HG03520 (cell line): ENCODE measurements around the gene ZMYM4.
"Not testable (repeated sequence)": the region's sequence is repeated elsewhere in the genome, so short reads cannot be mapped to it uniquely, and the experiment has no call there.

Experiments used
- ATAC-seq: cut with Tn5 transposase; IDR thresholded peaks from one replicate; pipeline ENCODE4 v1.9.1; 2021; ENCODE audit warnings: mild to moderate bottlenecking, moderate library complexity; ENCODE audit not compliant: unreplicated experiment

The ZMYM4 gene

GRCh38 chr1:35449334-35450008 is 181.0 kb downstream of the ZMYM4 start:
- ATAC-seq = no peak

- no peak for ATAC-seq
Measured at GRCh38 chr1:35451125-35451528, 182.6 kb downstream of the ZMYM4 start.

GRCh38 chr1:35452106-35452774 is 183.7 kb downstream of the ZMYM4 start:
- no peak for ATAC-seq

GRCh38 chr1:35453031-35453430 is 184.5 kb downstream of the ZMYM4 start:
- ATAC-seq = no peak

- ATAC-seq = no peak
Measured at GRCh38 chr1:35454176-35454575, 185.7 kb downstream of the ZMYM4 start.

- ATAC-seq = no peak
Measured at GRCh38 chr1:35454616-35455015, 186.1 kb downstream of the ZMYM4 start.

- ATAC-seq = no peak
Measured at GRCh38 chr1:35460796-35461195, 192.3 kb downstream of the ZMYM4 start.

GRCh38 chr1:35461966-35462651 is 193.6 kb downstream of the ZMYM4 start:
- no peak for ATAC-seq

GRCh38 chr1:35463232-35463631 is 194.7 kb downstream of the ZMYM4 start:
- ATAC-seq = no peak

GRCh38 chr1:35463749-35464148 is 195.2 kb downstream of the ZMYM4 start:
- not testable (repeated sequence) for ATAC-seq

GRCh38 chr1:35466120-35466519 is 197.6 kb downstream of the ZMYM4 start:
- no peak for ATAC-seq

GRCh38 chr1:35470977-35471613 is 202.6 kb downstream of the ZMYM4 start:
- no peak for ATAC-seq
